ENCODE measurements around the gene MEP1B. TPM values are rescaled to one million over a fixed set of nuclear protein-coding genes. Genes with fewer than 3 reads are reported as not detected.

The MEP1B gene
- total RNA-seq, 1 experiment from 2014 or later: not detected

- intact Hi-C loops (cut with micrococcal nuclease; ENCODE audit: unreplicated experiment): no loop called here
- no peaks in the 10 kb centered on the region for H3K9me3 Mint-ChIP-seq (ENCODE audit: low read depth, unreplicated experiment)
- H3K4me3 Mint-ChIP-seq (ENCODE audit: low read depth, unreplicated experiment): no peak overlapping the region
- H3K27ac Mint-ChIP-seq (ENCODE audit: unreplicated experiment): no peak overlapping the region
- no peak for TF ChIP-seq CTCF (IDR thresholded peaks at IDR 0.05; ENCODE audit: unreplicated experiment)
- CTCF ChIA-PET: interaction anchor here (0.6 kb wide), 1 partner anchor 22 kb away, joined by 4 read pairs; no protein-coding TSS in a partner anchor
- no peaks in the 10 kb centered on the region for H3K27me3 Mint-ChIP-seq (ENCODE audit: unreplicated experiment)
- H3K4me1 Mint-ChIP-seq (ENCODE audit: low read depth, unreplicated experiment): no peaks in the 10 kb centered on the region
- DNase-seq: no peak
- BruUV-seq (replicated peaks): no TSS peak
- H3K36me3 Mint-ChIP-seq (ENCODE audit: insufficient read depth, unreplicated experiment): no peaks in the 10 kb centered on the region
These were observed 10.9 kb downstream of the MEP1B start for GRCh38 chr18:32200766-32201165.

GRCh38 chr18:32201948-32202672 is 12.3 kb downstream of the MEP1B start:
- CTCF ChIA-PET: no interaction called here
- Mint-ChIP-seq H3K9me3 (ENCODE audit: low read depth, unreplicated experiment) (no peaks in the 10 kb centered on the region), H3K36me3 (ENCODE audit: insufficient read depth, unreplicated experiment) (no peaks in the 10 kb centered on the region), H3K4me3 (ENCODE audit: low read depth, unreplicated experiment) (no peak overlapping the region), H3K27me3 (ENCODE audit: unreplicated experiment) (no peaks in the 10 kb centered on the region), H3K27ac (ENCODE audit: unreplicated experiment) (no peak overlapping the region), H3K4me1 (ENCODE audit: low read depth, unreplicated experiment) (no peaks in the 10 kb centered on the region)
- no peak for DNase-seq
- intact Hi-C loops (cut with micrococcal nuclease; ENCODE audit: unreplicated experiment): no loop called here
- TF ChIP-seq CTCF (IDR thresholded peaks at IDR 0.05; ENCODE audit: unreplicated experiment): no peak
- no TSS peak for BruUV-seq (replicated peaks)

GRCh38 chr18:32208023-32208422 is 18.2 kb downstream of the MEP1B start:
- no peak overlapping the region for H3K27ac Mint-ChIP-seq (ENCODE audit: unreplicated experiment)
- no TSS peak for BruUV-seq (replicated peaks)
- TF ChIP-seq CTCF (IDR thresholded peaks at IDR 0.05; ENCODE audit: unreplicated experiment): no peak
- no peaks in the 10 kb centered on the region for H3K27me3 Mint-ChIP-seq (ENCODE audit: unreplicated experiment)
- no peaks in the 10 kb centered on the region for H3K36me3 Mint-ChIP-seq (ENCODE audit: insufficient read depth, unreplicated experiment)
- CTCF ChIA-PET: no interaction called here
- H3K4me3 Mint-ChIP-seq (ENCODE audit: low read depth, unreplicated experiment): no peak overlapping the region
- no peaks in the 10 kb centered on the region for H3K9me3 Mint-ChIP-seq (ENCODE audit: low read depth, unreplicated experiment)
- H3K4me1 Mint-ChIP-seq (ENCODE audit: low read depth, unreplicated experiment): no peaks in the 10 kb centered on the region
- DNase-seq: no peak
- intact Hi-C loops (cut with micrococcal nuclease; ENCODE audit: unreplicated experiment): no loop called here

- Mint-ChIP-seq H3K9me3 (ENCODE audit: low read depth, unreplicated experiment) (no peaks in the 10 kb centered on the region), H3K4me3 (ENCODE audit: low read depth, unreplicated experiment) (no peak overlapping the region), H3K27me3 (ENCODE audit: unreplicated experiment) (no peaks in the 10 kb centered on the region), H3K36me3 (ENCODE audit: insufficient read depth, unreplicated experiment) (no peaks in the 10 kb centered on the region), H3K27ac (ENCODE audit: unreplicated experiment) (no peak overlapping the region), H3K4me1 (ENCODE audit: low read depth, unreplicated experiment) (no peaks in the 10 kb centered on the region)
- no peak for TF ChIP-seq CTCF (IDR thresholded peaks at IDR 0.05; ENCODE audit: unreplicated experiment)
- CTCF ChIA-PET: no interaction called here
- DNase-seq: no peak
- intact Hi-C loops (cut with micrococcal nuclease; ENCODE audit: unreplicated experiment): no loop called here
- BruUV-seq (replicated peaks): no TSS peak
These were observed 18.7 kb downstream of the MEP1B start for GRCh38 chr18:32208577-32208976.
